Karpas-422 (cell line): ENCODE data around the gene TULP4. TPM values are rescaled to one million over a fixed set of nuclear protein-coding genes. Genes with fewer than 3 reads are reported as not detected.
"Not testable (repeated sequence)": the region's sequence is repeated elsewhere in the genome, so short reads cannot be mapped to it uniquely, and the experiment has no call there.

Experiments
- DNase-seq: peaks from one replicate; pipeline ENCODE4 v3.0.0-alpha.2; 2015
- H2AFZ ChIP-seq: fragments of 200-600 bp; sonication (generic); 2 replicates; pipeline ENCODE4 v1.6.1; 2014; ENCODE audit warnings: antibody characterized with exemption, low read length, mixed read lengths
- H3K27ac ChIP-seq: fragments of 200-600 bp; sonication (generic); 2 replicates; pipeline ENCODE4 v1.5.1; 2014; ENCODE audit warnings: mild to moderate bottlenecking, low read length, moderate library complexity
- H3K27me3 ChIP-seq: fragments of 200-600 bp; sonication (generic); 2 replicates; pipeline ENCODE4 v1.6.1; 2014; ENCODE audit warnings: low read length, mixed read lengths
- H3K36me3 ChIP-seq: fragments of 200-600 bp; sonication (generic); 2 replicates; pipeline ENCODE4 v1.6.1; 2014; ENCODE audit warnings: low read length, mixed read lengths; ENCODE audit not compliant: insufficient read depth
- H3K4me1 ChIP-seq: fragments of 200-600 bp; sonication (generic); 2 replicates; pipeline ENCODE4 v1.6.1; 2014; ENCODE audit warnings: mild to moderate bottlenecking, low read length, mixed read lengths
- H3K4me2 ChIP-seq: fragments of 200-600 bp; sonication (generic); 2 replicates; pipeline ENCODE4 v1.6.1; 2014; ENCODE audit warnings: low read length, low read depth, mild to moderate bottlenecking; ENCODE audit not compliant: poor library complexity, severe bottlenecking
- H3K4me3 ChIP-seq: fragments of 200-600 bp; sonication (generic); 2 replicates; pipeline ENCODE4 v1.5.1; 2014; ENCODE audit warnings: mild to moderate bottlenecking, antibody characterized with exemption, low read length, mixed read lengths
- H3K79me2 ChIP-seq: fragments of 200-600 bp; sonication (generic); 2 replicates; pipeline ENCODE4 v1.6.1; 2014; ENCODE audit warnings: mild to moderate bottlenecking, low read length, mixed read lengths
- H3K9ac ChIP-seq: fragments of 200-600 bp; sonication (generic); 2 replicates; pipeline ENCODE4 v1.6.0; 2014; ENCODE audit warnings: low read length
- H3K9me2 ChIP-seq: fragments of 200-600 bp; sonication (generic), shearing (Covaris generic); replicated peaks from 2 replicates; pipeline ENCODE4 v1.6.0; 2014; ENCODE audit warnings: mild to moderate bottlenecking, low read length, moderate library complexity; ENCODE audit not compliant: insufficient read depth
- H3K9me3 ChIP-seq: fragments of 300-700, 200-600 bp; sonication (generic); 2 replicates; pipeline ENCODE4 v1.6.1; 2014; ENCODE audit warnings: low read length, mixed read lengths
- H4K20me1 ChIP-seq: fragments of 200-600 bp; sonication (generic); 2 replicates; pipeline ENCODE4 v1.6.1; 2014; ENCODE audit warnings: mild to moderate bottlenecking, antibody characterized with exemption, low read length, low read depth; ENCODE audit not compliant: insufficient read depth
- total RNA-seq: library from RNA; depleted of rRNA; stranded (reverse); fragments of >200 nt; shearing (Covaris generic); gene quantifications from 2 replicates; pipeline ENCODE4 v1.2.3, GENCODE V29; 2014; ENCODE audit warnings: low replicate concordance

The TULP4 gene
- total RNA-seq, 1 experiment from 2014 or later, result 112 TPM

DNA sequence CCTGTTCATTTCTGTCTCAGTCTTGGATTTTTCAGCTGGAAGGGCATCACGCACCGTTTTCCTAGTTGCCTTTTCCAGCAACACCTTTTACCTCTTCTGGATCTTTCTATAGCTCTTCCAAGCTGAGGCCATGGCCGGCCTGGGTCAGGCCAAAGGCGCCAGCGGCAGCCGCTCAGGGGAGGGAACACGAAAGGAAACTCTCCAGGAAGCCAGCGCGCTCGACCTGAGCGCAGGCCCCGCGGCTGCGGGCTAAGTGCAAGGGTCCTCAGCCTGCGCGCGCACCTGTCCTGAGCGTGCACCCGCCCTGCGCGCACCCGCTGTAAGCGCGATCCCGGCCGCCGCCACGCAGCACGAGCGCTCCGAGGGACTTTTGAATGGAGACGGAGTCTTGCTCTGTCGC is 203.8 kb downstream of the TULP4 start:
- Histone ChIP-seq H3K9ac (no peak overlapping the region), H2AFZ (no peak overlapping the region), H3K27me3 (no peaks in the 10 kb centered on the region), H3K9me2 (no peaks in the 10 kb centered on the region), H3K27ac (no peak overlapping the region), H3K9me3 (no peaks in the 10 kb centered on the region), H3K79me2 (no peaks in the 10 kb centered on the region), H4K20me1 (no peaks in the 10 kb centered on the region), H3K4me3 (no peak overlapping the region), H3K4me1 (peaks cover 23% of the 10 kb centered on the region), H3K36me3 (no peaks in the 10 kb centered on the region), H3K4me2 (no peak overlapping the region)
- no peak for DNase-seq

- Histone ChIP-seq H3K79me2 (no peaks in the 10 kb centered on the region), H3K9me3 (no peaks in the 10 kb centered on the region), H3K27ac (no peak overlapping the region), H3K9me2 (no peaks in the 10 kb centered on the region), H4K20me1 (no peaks in the 10 kb centered on the region), H2AFZ (no peak overlapping the region), H3K27me3 (no peaks in the 10 kb centered on the region), H3K9ac (no peak overlapping the region), H3K36me3 (no peaks in the 10 kb centered on the region), H3K4me2 (no peak overlapping the region), H3K4me3 (no peak overlapping the region), H3K4me1 (peaks cover 23% of the 10 kb centered on the region)
- no peak for DNase-seq
Measured at GRCh38 chr6:158517038-158517437, 204.8 kb downstream of the TULP4 start.

GRCh38 chr6:158517581-158517980 is 205.3 kb downstream of the TULP4 start:
- Histone ChIP-seq H3K4me2 (peak overlapping the region; percentile 73), H3K9me2 (no peaks in the 10 kb centered on the region), H3K36me3 (no peaks in the 10 kb centered on the region), H2AFZ (peak overlapping the region; percentile 32; the same call in 1 of the 2 replicates), H3K9ac (peak overlapping the region; percentile 63), H3K27ac (peak overlapping the region; percentile 69), H3K4me1 (peaks cover 23% of the 10 kb centered on the region), H3K27me3 (no peaks in the 10 kb centered on the region), H4K20me1 (no peaks in the 10 kb centered on the region), H3K79me2 (no peaks in the 10 kb centered on the region), H3K4me3 (peak overlapping the region; percentile 59), H3K9me3 (no peaks in the 10 kb centered on the region)
- DNase-seq, result peak; percentile 64

DNA sequence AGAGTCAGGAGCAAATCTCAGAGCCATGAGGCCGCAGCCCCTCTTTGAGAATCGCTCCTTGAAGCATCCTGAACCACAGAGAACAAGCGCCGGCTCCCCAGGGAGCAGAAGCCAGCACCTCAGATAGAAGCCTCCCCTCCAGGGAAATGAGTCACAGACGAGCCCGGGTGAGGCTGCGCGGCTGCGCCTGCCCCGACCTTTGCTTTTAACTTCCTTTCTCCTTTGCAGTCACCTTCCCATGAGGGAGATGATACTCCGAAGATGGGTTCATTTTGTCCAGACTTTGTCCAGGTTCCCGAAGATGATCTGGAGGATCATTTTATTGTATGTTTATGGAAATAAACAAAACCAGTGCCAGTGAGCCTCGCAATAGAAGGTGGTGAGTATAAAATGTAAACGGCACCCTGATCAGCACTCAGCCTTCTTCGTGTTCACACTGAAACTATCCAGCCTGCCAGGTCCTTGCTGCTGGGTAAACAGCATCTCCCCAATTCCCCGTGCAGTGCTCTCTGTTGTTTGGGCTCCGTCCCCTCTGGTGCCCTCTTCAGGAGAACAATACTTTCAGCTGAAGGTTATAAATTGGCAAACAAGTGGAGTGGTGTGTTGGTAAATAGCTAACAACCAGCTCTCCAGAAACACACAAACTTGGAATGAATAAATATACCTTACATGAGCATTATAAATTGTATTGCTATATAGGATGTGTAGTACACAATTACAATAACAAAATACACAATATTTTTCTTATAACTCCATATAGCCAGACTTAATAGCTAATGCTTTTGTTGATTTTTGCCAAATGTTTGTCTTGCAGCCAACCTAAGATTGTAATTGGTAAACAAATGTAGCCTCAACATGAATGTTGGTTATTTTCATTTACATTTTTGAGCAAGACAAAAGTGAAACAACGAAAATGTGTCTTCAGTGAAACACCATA is 206.2 kb downstream of the TULP4 start:
- H4K20me1 ChIP-seq, result no peaks in the 10 kb centered on the region
- no peaks in the 10 kb centered on the region for H3K36me3 ChIP-seq
- H3K79me2 ChIP-seq, result no peaks in the 10 kb centered on the region
- peak overlapping the region; percentile 59 for H3K4me3 ChIP-seq
- H3K27ac ChIP-seq, result peak overlapping the region; percentile 69
- peaks cover 23% of the 10 kb centered on the region for H3K4me1 ChIP-seq
- no peaks in the 10 kb centered on the region for H3K9me3 ChIP-seq
- peak overlapping the region; percentile 73 for H3K4me2 ChIP-seq
- no peaks in the 10 kb centered on the region for H3K9me2 ChIP-seq
- DNase-seq, result peak; percentile 92
- H2AFZ ChIP-seq, result peak overlapping the region; percentile 32; the same call in 1 of the 2 replicates
- no peaks in the 10 kb centered on the region for H3K27me3 ChIP-seq
- H3K9ac ChIP-seq, result peak overlapping the region; percentile 63

- H3K9me2 ChIP-seq, result no peaks in the 10 kb centered on the region
- no peaks in the 10 kb centered on the region for H3K79me2 ChIP-seq
- no peaks in the 10 kb centered on the region for H4K20me1 ChIP-seq
- no peak overlapping the region for H3K9ac ChIP-seq
- no peaks in the 10 kb centered on the region for H3K9me3 ChIP-seq
- no peak overlapping the region for H2AFZ ChIP-seq
- no peak overlapping the region for H3K4me3 ChIP-seq
- H3K36me3 ChIP-seq, result no peaks in the 10 kb centered on the region
- no peak overlapping the region for H3K27ac ChIP-seq
- no peaks in the 10 kb centered on the region for H3K27me3 ChIP-seq
- no peak overlapping the region for H3K4me2 ChIP-seq
- no peak for DNase-seq
- H3K4me1 ChIP-seq, result peaks cover 23% of the 10 kb centered on the region
Measured at GRCh38 chr6:158519300-158519699, 207.0 kb downstream of the TULP4 start.

DNA sequence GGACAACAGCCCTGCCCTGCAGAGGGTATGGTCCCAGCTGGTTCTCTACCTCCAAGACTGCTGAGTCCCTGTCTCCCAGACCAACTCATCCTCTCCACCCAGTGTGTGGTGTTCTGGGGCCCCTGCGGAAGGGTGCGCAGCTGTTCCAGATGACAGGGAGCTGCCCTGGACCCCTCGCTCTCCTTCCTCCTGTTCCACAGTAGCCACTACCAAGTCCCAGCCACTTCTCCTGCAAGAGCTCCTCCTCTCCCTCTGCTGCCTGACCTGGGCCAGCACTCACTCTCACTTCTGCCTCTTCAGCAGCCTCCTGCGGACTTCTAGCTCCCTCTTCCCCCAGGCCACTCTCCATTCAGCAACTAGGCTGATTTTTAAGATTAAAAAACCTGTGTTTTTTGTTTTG is 207.5 kb downstream of the TULP4 start:
- no peaks in the 10 kb centered on the region for H3K9me2 ChIP-seq
- no peaks in the 10 kb centered on the region for H3K36me3 ChIP-seq
- H3K9me3 ChIP-seq, result no peaks in the 10 kb centered on the region
- no peak overlapping the region for H3K9ac ChIP-seq
- no peak overlapping the region for H3K4me3 ChIP-seq
- H3K4me1 ChIP-seq, result peaks cover 23% of the 10 kb centered on the region
- H3K27ac ChIP-seq, result no peak overlapping the region
- H3K79me2 ChIP-seq, result no peaks in the 10 kb centered on the region
- H3K4me2 ChIP-seq, result no peak overlapping the region
- no peaks in the 10 kb centered on the region for H3K27me3 ChIP-seq
- no peaks in the 10 kb centered on the region for H4K20me1 ChIP-seq
- no peak overlapping the region for H2AFZ ChIP-seq
- DNase-seq, result no peak

GRCh38 chr6:158520975-158521374 is 208.7 kb downstream of the TULP4 start:
- not testable (repeated sequence) for DNase-seq, H3K27ac ChIP-seq, H3K9me3 ChIP-seq, H3K9ac ChIP-seq, H3K36me3 ChIP-seq, H3K9me2 ChIP-seq, H4K20me1 ChIP-seq, H3K4me2 ChIP-seq, H2AFZ ChIP-seq, H3K27me3 ChIP-seq, H3K4me3 ChIP-seq, H3K79me2 ChIP-seq
- peaks cover 23% of the 10 kb centered on the region for H3K4me1 ChIP-seq

DNA sequence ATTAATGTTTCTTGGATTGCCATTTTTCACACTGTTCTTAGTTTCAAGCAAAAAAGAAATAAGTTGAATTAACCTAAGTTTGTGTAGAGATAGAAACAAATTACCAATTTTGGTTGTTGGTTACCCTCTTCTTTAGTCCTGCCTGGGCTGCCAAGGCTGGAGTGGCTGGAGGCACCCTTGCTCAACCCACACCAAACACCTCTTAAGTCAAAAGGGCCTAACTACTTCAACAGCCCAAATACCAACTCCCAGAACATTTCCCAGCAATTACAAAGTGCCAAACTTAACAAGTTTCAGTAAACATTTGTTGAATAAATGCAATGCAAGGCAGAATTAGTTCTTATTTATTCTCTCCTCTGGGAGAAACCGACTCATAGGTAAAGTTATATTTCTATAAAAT is 209.5 kb downstream of the TULP4 start:
- H3K27me3 ChIP-seq, result no peaks in the 10 kb centered on the region
- H3K27ac ChIP-seq, result no peak overlapping the region

More for the DNA sequence above, 209.5 kb downstream of the TULP4 start:
- DNase-seq, result no peak
- H3K36me3 ChIP-seq, result no peaks in the 10 kb centered on the region
- H2AFZ ChIP-seq, result no peak overlapping the region
- peaks cover 21% of the 10 kb centered on the region for H3K4me1 ChIP-seq
- H3K9me2 ChIP-seq, result no peaks in the 10 kb centered on the region
- no peaks in the 10 kb centered on the region for H4K20me1 ChIP-seq
- H3K9ac ChIP-seq, result no peak overlapping the region
- H3K4me3 ChIP-seq, result no peak overlapping the region
- H3K79me2 ChIP-seq, result no peaks in the 10 kb centered on the region
- no peak overlapping the region for H3K4me2 ChIP-seq
- H3K9me3 ChIP-seq, result no peaks in the 10 kb centered on the region
